Caco-2 (cell line): ENCODE measurements around the gene BCL6B. TPM values are rescaled to one million over a fixed set of nuclear protein-coding genes. Genes with fewer than 3 reads are reported as not detected.

Experiments used
- BruUV-seq: library from RNA; stranded (reverse); fragments of 400-500 nt; replicated peaks from 2 replicates; lab custom pipeline; 2021; lab: Mats Ljungman, UMichigan
- CTCF ChIA-PET: fragments of 300-600 bp; sonication (Branson Sonifier 250); formaldehyde crosslinking; loops from one replicate; lab custom pipeline; 2022; ENCODE audit warnings: antibody characterized with exemption; lab: Charles Lee
- POLR2A ChIA-PET: fragments of 300-600 bp; sonication (Branson Sonifier 250); formaldehyde crosslinking; loops from one replicate; lab custom pipeline; 2022; ENCODE audit warnings: antibody characterized with exemption; lab: Charles Lee
- DNase-seq, 2 experiments: peaks; one replicate each; pipeline versions ENCODE4 v3.0.0 to v3.0.0-alpha.2; 2020 to 2022
- H3K27me3 ChIP-seq: replicated peaks from 2 replicates; pipeline ENCODE4 v1.6.0; 2011; ENCODE audit warnings: low read length; ENCODE audit not compliant: control insufficient read depth, insufficient read depth
- H3K36me3 ChIP-seq: 2 replicates; pipeline ENCODE4 v1.5.1; 2011; ENCODE audit warnings: low read length; ENCODE audit not compliant: control insufficient read depth, insufficient read depth
- H3K4me1 ChIP-seq: fragments of 250-450 bp; sonication (Bioruptor Pico); 2 replicates; pipeline ENCODE4 v1.5.1; 2020; ENCODE audit warnings: mild to moderate bottlenecking
- H3K4me3 ChIP-seq: 2 replicates; pipeline ENCODE4 v1.5.1; 2011; ENCODE audit warnings: low read depth, mild to moderate bottlenecking, control low read depth, low read length
- H3K9me3 ChIP-seq: fragments of 250-450 bp; sonication (Bioruptor Pico); 2 replicates; pipeline ENCODE4 v1.5.1; 2020; ENCODE audit warnings: mild to moderate bottlenecking, moderate library complexity
- H3K27ac Mint-ChIP-seq: one replicate; pipeline ENCODE4 v1.8.0; 2022; ENCODE audit warnings: mixed read lengths; ENCODE audit not compliant: unreplicated experiment
- H3K27me3 Mint-ChIP-seq: one replicate; pipeline ENCODE4 v1.8.0; 2022; ENCODE audit warnings: mixed read lengths; ENCODE audit not compliant: insufficient read depth, unreplicated experiment
- H3K36me3 Mint-ChIP-seq: one replicate; pipeline ENCODE4 v1.8.0; 2022; ENCODE audit warnings: mild to moderate bottlenecking, mixed read lengths; ENCODE audit not compliant: insufficient read depth, unreplicated experiment
- H3K4me1 Mint-ChIP-seq: one replicate; pipeline ENCODE4 v1.8.0; 2022; ENCODE audit warnings: low read depth, mixed read lengths; ENCODE audit not compliant: unreplicated experiment
- H3K4me3 Mint-ChIP-seq: one replicate; pipeline ENCODE4 v1.8.0; 2022; ENCODE audit warnings: mild to moderate bottlenecking, moderate library complexity, mixed read lengths; ENCODE audit not compliant: unreplicated experiment
- H3K9me3 Mint-ChIP-seq: one replicate; pipeline ENCODE4 v1.8.0; 2022; ENCODE audit warnings: mixed read lengths; ENCODE audit not compliant: unreplicated experiment
- CTCF ChIP-seq, 2 experiments: fragments of 200-600 bp in 1 of 2; IDR thresholded peaks; 1 replicate in 1 of 2; 2 replicates in 1 of 2; pipeline versions ENCODE4 v1.5.1 to v1.8.0; 2011 to 2022; ENCODE audit warnings: antibody characterized with exemption in 1 of 2, control low read depth in 1 of 2, inconsistent platforms in 1 of 2, low read depth in 1 of 2, low read length in 1 of 2, mild to moderate bottlenecking in 1 of 2, moderate library complexity in 1 of 2; ENCODE audit not compliant: insufficient read depth in 1 of 2, severe bottlenecking in 1 of 2, unreplicated experiment in 1 of 2
- intact Hi-C: fragments of 100-400 bp; cut with micrococcal nuclease; formaldehyde crosslinking; loops from one replicate; pipeline ENCODE4 v1.10.0; 2022; ENCODE audit not compliant: unreplicated experiment
- total RNA-seq: library from RNA; stranded (reverse); gene quantifications from 2 replicates; pipeline ENCODE4 v1.2.3, GENCODE V29; 2022

The BCL6B gene
- total RNA-seq, 1 experiment from 2014 or later: not detected

- Mint-ChIP-seq H3K9me3 (peaks cover 15% of the 10 kb centered on the region), H3K36me3 (no peaks in the 10 kb centered on the region), H3K27me3 (no peaks in the 10 kb centered on the region), H3K4me1 (no peaks in the 10 kb centered on the region), H3K27ac (no peak overlapping the region), H3K4me3 (no peak overlapping the region)
- Histone ChIP-seq H3K27me3 (no peaks in the 10 kb centered on the region), H3K4me3 (no peak overlapping the region), H3K9me3 (no peaks in the 10 kb centered on the region), H3K36me3 (no peaks in the 10 kb centered on the region), H3K4me1 (no peaks in the 10 kb centered on the region)
- ChIA-PET POLR2A (no interaction called here), CTCF (no interaction called here)
- BruUV-seq: no TSS peak
- no peak for DNase-seq
- no peak for TF ChIP-seq CTCF (IDR thresholded peaks at IDR 0.05; ENCODE audit: insufficient read depth in 1 of 2, low read depth in 1 of 2, low read length in 1 of 2, severe bottlenecking in 1 of 2, unreplicated experiment in 1 of 2)
- intact Hi-C loops: no loop called here
Measured at GRCh38 chr17:7070712-7071111, 47.9 kb downstream of the BCL6B start.

- Histone ChIP-seq H3K4me3 (no peak overlapping the region), H3K9me3 (no peaks in the 10 kb centered on the region), H3K36me3 (no peaks in the 10 kb centered on the region), H3K4me1 (no peaks in the 10 kb centered on the region), H3K27me3 (no peaks in the 10 kb centered on the region)
- no TSS peak for BruUV-seq
- Mint-ChIP-seq H3K9me3 (peaks cover 15% of the 10 kb centered on the region), H3K4me1 (no peaks in the 10 kb centered on the region), H3K4me3 (no peak overlapping the region), H3K27me3 (no peaks in the 10 kb centered on the region), H3K36me3 (no peaks in the 10 kb centered on the region), H3K27ac (no peak overlapping the region)
- DNase-seq: no peak
- ChIA-PET POLR2A (no interaction called here), CTCF (no interaction called here)
- intact Hi-C loops: no loop called here
- TF ChIP-seq CTCF (IDR thresholded peaks at IDR 0.05; ENCODE audit: insufficient read depth in 1 of 2, low read depth in 1 of 2, low read length in 1 of 2, severe bottlenecking in 1 of 2, unreplicated experiment in 1 of 2): no peak
Measured at GRCh38 chr17:7072406-7072805, 49.6 kb downstream of the BCL6B start.

- H3K27ac Mint-ChIP-seq: no peak overlapping the region
- DNase-seq: no peak
- Histone ChIP-seq H3K27me3 (no peaks in the 10 kb centered on the region), H3K36me3 (no peaks in the 10 kb centered on the region), H3K4me3 (no peak overlapping the region), H3K9me3 (no peaks in the 10 kb centered on the region), H3K4me1 (no peaks in the 10 kb centered on the region)
- intact Hi-C loops: no loop called here
- POLR2A ChIA-PET: no interaction called here
- H3K27me3 Mint-ChIP-seq: no peaks in the 10 kb centered on the region
- no peak for TF ChIP-seq CTCF (IDR thresholded peaks at IDR 0.05; ENCODE audit: insufficient read depth in 1 of 2, low read depth in 1 of 2, low read length in 1 of 2, severe bottlenecking in 1 of 2, unreplicated experiment in 1 of 2)
- no peaks in the 10 kb centered on the region for H3K36me3 Mint-ChIP-seq
- CTCF ChIA-PET: no interaction called here
- no peak overlapping the region for H3K4me3 Mint-ChIP-seq
- no peaks in the 10 kb centered on the region for H3K9me3 Mint-ChIP-seq
- no peaks in the 10 kb centered on the region for H3K4me1 Mint-ChIP-seq
- BruUV-seq: no TSS peak
Measured at GRCh38 chr17:7074931-7075330, 52.1 kb downstream of the BCL6B start.
